OCI-LY1 (cell line): Measurements from ENCODE around the gene PLEKHG4B.

ENCODE experiments used
- EZH2 ChIP-seq: fragments of 200-600 bp; sonication (generic), shearing (Covaris generic); IDR thresholded peaks from 2 replicates; pipeline ENCODE4 v1.8.0; 2017; ENCODE audit warnings: borderline replicate concordance, mixed run types, mild to moderate bottlenecking, antibody characterized with exemption, low read length, moderate library complexity, mixed read lengths
- TF ChIP-seq, protein P1 (sequence below): fragments of 200-600 bp; sonication (generic), shearing (Covaris generic); IDR thresholded peaks from 2 replicates; pipeline ENCODE4 v1.5.1; 2017; ENCODE audit warnings: mild to moderate bottlenecking, antibody characterized with exemption, low read length, moderate library complexity, mixed read lengths

DNA sequence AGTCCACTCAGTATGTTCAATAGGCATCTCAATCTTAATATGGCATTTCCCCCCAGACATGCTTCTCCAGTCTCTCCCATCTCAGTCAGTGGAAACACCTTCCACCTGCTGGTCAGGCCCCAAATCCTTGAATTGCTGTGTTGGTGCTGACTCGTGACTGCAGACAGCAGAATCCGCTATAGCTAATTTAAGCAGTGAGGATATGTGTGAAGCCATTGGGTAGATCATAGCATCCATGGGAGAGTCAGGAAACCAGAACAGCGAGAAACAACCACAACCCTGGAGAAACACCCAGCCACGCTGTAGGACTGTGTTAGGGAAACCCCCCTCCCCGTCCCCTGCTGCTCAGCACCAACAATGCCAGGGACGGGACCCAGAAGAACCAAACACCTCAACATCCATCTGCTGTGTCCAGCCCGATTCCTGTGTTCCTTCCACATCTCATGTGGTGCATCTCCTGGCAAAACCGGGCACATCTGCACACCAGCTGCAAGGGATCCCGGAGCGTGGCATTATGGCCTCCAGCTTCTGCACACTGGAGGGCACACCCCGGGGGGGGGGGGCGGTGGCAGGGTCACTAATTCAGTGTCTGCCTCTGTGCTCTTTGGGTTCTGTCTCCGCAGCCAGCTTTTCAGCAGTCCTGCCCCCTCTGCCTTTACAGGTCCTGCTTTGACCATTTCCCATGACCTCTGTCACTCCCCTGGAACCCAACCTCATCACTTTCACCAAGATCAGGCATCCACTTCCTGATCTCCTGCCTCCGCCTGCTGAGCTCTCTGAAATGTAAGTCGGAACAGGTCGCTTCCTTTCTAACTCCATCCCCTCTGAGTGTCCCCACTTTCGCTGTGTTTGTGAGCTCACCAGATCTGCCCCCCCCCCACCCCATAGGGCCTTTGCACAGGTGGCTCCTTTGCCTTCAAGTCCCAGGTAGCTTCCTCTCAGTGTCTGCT lies 2.4 kb upstream of the PLEKHG4B start:
- TF ChIP-seq, protein P1, sequence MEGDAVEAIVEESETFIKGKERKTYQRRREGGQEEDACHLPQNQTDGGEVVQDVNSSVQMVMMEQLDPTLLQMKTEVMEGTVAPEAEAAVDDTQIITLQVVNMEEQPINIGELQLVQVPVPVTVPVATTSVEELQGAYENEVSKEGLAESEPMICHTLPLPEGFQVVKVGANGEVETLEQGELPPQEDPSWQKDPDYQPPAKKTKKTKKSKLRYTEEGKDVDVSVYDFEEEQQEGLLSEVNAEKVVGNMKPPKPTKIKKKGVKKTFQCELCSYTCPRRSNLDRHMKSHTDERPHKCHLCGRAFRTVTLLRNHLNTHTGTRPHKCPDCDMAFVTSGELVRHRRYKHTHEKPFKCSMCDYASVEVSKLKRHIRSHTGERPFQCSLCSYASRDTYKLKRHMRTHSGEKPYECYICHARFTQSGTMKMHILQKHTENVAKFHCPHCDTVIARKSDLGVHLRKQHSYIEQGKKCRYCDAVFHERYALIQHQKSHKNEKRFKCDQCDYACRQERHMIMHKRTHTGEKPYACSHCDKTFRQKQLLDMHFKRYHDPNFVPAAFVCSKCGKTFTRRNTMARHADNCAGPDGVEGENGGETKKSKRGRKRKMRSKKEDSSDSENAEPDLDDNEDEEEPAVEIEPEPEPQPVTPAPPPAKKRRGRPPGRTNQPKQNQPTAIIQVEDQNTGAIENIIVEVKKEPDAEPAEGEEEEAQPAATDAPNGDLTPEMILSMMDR = no peak
- no peak for TF ChIP-seq EZH2
